SU-DHL-6 (cell line): ENCODE data around the gene ISYNA1.

ENCODE experiments used
- CTCF ChIP-seq: fragments of 200-600 bp; sonication (generic); IDR thresholded peaks from one replicate; pipeline ENCODE4 v1.5.1; 2017; ENCODE audit warnings: antibody characterized with exemption, mild to moderate bottlenecking, low read length, moderate library complexity; ENCODE audit not compliant: insufficient read depth, poor library complexity, severe bottlenecking
- EZH2phosphoT487 ChIP-seq: fragments of 200-600 bp; sonication (generic), shearing (Covaris generic); conservative IDR thresholded peaks from 2 replicates; pipeline ENCODE4 v1.6.1; 2018; ENCODE audit warnings: mild to moderate bottlenecking, antibody characterized with exemption, low read length, moderate library complexity, mixed read lengths

DNA sequence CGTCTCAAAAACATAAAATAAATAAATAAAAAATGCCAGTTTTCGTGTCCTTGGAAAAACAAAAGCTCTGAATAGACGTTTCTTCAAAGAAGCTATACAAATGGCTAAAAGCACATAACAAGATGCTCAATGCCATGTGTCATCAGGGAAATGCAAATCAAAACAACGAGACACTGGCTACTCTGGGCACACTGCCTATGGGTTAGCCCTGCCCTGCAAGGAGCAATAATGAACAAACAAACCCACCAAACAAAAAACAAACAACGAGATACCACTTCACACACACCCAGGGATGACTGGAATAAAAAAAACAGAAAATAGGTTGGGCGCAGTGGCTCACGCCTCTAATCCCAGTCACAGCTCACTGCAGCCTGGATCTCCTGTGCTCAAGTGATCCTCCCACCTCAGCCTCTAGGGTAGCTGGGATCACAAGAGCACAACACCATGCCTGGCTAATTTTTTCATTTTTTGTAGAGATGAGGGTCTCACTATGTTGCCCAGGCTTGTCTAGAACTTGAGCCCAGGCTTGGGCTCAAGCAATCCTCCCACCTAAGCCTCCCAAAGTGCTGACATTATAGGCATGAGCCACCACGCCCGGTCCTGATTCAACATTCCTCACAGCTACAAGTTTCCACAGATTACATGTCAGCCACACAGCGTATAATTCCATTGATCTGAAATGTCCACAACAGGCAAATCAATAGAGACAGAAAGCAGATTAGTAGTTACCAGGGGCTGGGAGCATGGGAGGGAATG lies 15.5 kb upstream of the ISYNA1 start:
- no peak for TF ChIP-seq CTCF
- TF ChIP-seq EZH2phosphoT487: no peak
